Fibroblast of villous mesenchyme (primary cell): ENCODE data around the gene CFAP74. TPM values are rescaled to one million over a fixed set of nuclear protein-coding genes. Genes with fewer than 3 reads are reported as not detected.
"Not testable (repeated sequence)": the region's sequence is repeated elsewhere in the genome, so short reads cannot be mapped to it uniquely, and the experiment has no call there.

Experiments used
- DNase-seq: peaks from one replicate; pipeline ENCODE4 v3.0.0-alpha.2; 2010; ENCODE audit warnings: low read depth
- H3K4me3 ChIP-seq: 2 replicates; pipeline ENCODE4 v1.5.1; 2011; ENCODE audit warnings: low read depth, mild to moderate bottlenecking, low read length
- total RNA-seq: library from RNA; depleted of rRNA; stranded (reverse); fragments of >200 nt; gene quantifications from 2 replicates; pipeline ENCODE4 v1.2.3, GENCODE V29; 2012
- TF ChIP-seq, protein P1 (sequence below): IDR thresholded peaks from 2 replicates; pipeline ENCODE4 v1.5.1; 2012; ENCODE audit warnings: low read depth, mild to moderate bottlenecking, low read length; ENCODE audit not compliant: insufficient read depth

CFAP74 gene
- total RNA-seq, 1 donor, result not detected

DNA sequence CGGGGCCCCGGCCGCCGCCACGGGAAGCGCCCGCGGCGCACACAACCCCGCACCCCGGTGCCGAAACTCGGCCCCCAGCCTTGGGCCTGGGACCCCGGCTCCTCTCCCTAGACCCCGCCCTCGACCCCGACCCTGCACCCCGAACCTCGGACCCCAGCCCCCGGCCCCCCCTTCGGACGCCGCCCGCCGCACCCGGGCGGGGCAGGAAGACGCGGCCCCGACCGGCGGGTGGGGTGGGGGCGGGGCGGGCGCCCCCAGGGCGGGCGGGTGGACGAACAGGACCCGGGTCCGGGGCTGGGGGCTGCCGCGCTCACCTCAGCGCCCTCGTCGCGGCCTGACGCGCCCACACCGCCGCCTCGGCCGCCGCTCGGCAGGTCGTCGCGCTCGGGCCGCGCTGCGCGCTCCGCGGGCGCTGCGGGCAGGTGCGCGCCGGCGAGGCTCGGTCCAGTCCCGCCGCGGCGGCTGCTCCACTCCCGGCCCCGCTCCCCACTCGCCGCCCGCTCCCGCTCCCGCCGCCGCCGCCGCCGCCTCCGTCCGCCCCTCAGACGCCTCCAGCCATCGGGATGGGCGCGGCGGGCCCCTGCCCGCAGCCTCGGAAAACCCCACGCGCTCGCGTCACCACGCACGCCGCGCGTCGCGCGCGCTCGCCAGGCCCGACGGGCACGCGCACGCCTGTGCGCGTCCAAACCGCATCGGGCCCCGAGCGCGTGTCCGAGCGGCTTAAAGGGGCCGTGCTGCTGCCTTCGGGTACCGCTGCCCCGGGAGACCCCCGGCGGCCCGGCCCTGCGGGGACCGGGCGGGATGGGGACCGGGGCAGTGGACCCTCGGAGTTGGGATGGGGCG is 112.9 kb downstream of the CFAP74 start, which contains the start of gene GNB1:
Gene GNB1, minus strand, starts transcription at position 582 of the 843 bp plus-strand sequence. CDS start 65,634 bp downstream, outside the sequence.
- TF ChIP-seq, protein P1, sequence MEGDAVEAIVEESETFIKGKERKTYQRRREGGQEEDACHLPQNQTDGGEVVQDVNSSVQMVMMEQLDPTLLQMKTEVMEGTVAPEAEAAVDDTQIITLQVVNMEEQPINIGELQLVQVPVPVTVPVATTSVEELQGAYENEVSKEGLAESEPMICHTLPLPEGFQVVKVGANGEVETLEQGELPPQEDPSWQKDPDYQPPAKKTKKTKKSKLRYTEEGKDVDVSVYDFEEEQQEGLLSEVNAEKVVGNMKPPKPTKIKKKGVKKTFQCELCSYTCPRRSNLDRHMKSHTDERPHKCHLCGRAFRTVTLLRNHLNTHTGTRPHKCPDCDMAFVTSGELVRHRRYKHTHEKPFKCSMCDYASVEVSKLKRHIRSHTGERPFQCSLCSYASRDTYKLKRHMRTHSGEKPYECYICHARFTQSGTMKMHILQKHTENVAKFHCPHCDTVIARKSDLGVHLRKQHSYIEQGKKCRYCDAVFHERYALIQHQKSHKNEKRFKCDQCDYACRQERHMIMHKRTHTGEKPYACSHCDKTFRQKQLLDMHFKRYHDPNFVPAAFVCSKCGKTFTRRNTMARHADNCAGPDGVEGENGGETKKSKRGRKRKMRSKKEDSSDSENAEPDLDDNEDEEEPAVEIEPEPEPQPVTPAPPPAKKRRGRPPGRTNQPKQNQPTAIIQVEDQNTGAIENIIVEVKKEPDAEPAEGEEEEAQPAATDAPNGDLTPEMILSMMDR, result no peak
- peak within 1 kb of the TSS; percentile 65 for H3K4me3 ChIP-seq
- peak; percentile 86 for DNase-seq

DNA sequence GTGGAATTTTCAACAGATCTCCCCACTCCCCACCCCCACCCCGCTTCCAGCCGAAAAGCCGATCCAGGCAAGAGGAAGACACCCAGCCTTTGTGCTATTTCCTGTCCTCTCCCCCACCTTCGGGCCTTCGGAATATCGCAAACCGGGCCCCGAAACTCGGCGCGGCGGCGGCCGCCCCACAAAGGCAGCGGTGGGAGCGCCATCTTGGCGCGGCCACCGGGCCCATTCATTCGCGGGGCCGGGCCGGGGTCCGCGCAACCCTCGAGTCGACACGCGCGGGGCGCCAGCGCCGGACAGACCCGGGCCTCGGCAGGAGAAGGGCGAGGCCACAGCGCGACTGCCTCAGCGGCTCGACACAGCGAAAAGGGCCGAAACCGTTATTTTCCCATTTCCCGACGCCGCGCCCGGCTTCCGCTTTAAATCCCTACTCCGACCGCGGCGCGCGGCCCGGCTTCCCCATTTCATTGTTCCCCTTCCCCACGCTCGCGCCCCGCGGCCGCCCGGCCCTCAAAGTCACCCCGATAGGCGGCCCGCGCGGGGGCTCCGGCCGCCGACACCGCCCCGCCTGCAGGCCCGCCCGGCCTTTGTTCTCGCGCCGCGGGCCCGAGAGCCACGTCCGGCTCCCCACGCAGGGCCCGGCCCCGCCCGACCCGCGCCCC is 113.6 kb downstream of the CFAP74 start:
- H3K4me3 ChIP-seq, result peak overlapping the region; percentile 65
- TF ChIP-seq, protein P1, result no peak
- DNase-seq, result peak; percentile 55

DNA sequence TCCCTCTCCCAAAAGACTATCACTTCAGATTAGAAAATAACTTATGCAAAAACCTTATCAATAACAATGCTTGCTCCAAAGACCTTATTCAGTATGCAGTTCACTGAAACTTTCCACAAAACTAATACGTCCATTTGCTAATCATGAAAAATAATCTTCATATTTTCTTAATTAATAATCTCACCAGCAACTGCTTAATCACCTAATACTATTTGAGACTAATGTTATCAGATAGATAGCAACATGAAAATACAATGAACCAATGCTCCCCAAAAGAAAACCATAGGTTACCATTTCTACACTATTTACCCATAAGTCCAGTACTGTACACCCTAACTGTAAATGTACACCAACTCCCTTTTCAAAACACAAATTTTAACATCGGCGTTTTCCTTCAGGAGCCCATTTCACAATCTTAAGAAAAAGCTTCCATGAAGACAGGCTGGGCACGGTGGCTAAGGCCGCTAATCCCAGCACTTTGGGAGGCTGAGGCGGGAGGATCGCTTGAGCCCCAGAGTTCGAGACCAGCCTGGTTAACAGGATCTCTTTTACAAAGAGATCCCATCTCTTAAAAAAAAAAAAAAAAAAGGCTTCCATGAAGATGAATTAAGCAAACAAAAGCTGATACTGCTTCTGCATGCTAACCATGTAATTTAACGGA is 114.4 kb downstream of the CFAP74 start:
- peak; percentile 47 for DNase-seq
- peak overlapping the region; percentile 65 for H3K4me3 ChIP-seq
- TF ChIP-seq, protein P1, result no peak

DNA sequence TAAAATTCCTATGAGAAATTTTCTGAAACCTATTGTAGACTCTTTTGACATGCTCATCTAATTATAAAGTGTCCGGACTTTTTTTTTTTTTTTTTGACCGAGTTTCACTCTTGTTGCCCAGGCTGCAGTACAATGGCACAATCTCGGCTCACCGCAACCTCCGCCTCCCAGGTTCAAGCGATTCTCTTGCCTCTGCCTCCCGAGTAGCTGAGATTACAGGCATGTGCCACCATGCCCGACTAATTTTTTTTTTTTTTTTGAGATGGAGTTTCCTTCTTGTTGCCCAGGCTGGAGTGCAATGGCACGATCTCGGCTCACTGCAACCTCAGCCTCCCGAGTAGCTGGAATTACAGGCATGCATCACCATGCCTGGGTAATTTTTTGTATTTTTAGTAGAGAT is 119.7 kb downstream of the CFAP74 start:
- not testable (repeated sequence) for DNase-seq, H3K4me3 ChIP-seq

DNA sequence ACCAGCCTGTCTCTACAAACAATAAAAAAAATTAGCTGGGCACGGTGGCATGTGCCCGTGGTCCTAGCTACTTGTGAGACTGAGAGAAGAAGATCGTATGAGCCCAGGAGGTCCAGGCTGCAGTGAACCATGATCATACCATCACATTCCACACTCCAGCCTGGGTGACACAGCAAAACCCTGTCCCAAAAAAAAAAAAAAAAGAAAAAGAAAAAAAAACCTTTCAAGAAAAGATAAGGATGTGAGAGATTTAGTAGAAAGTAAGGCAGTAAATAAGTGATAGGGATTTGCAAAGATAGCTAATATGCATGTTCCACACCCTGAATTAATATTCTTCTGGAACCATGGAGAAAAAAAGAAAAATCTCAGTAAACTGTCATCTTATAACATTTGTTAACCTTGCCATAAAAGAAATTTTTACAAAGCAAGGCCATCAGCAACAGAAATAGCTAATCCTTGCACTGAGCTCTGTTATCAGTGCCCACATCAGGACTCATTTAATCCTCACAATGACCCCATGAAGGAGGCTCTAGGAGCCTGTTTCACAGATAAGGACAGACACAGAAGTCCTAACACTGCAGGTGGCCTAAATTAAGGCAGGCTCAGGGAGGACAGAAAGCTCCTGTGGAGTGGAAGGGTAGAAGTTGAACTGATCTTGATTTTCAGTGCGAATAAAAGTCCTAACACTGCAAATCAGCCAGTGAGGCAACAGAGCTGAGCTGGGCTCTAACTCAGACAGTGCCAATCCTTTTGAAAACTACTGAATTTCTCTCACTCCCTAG is 120.3 kb downstream of the CFAP74 start:
- H3K4me3 ChIP-seq, result no peak overlapping the region
- no peak for DNase-seq
- TF ChIP-seq, protein P1, result no peak

DNA sequence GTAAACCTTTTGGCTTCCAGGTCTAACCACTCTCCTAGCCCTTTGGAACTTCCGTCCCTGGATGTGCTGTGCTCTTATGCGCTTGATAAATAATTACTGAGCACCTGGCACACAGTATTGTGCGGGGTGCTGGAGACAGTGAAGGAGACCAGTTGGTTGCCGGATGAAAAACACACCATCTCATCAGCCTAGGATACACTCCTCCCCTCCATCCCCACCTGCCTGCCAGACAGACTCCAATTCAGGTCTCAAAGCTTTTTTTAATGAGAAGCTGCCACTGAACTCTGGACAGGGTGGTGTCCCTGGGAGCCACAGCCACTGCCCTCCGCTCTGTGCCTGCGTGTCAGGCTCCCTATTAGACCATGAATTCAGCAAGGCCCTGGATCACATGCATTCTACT is 121.9 kb downstream of the CFAP74 start:
- no peak for DNase-seq
- H3K4me3 ChIP-seq, result no peak overlapping the region
- TF ChIP-seq, protein P1, result no peak
